Measurements from ENCODE around the gene PPM1H.

DNA sequence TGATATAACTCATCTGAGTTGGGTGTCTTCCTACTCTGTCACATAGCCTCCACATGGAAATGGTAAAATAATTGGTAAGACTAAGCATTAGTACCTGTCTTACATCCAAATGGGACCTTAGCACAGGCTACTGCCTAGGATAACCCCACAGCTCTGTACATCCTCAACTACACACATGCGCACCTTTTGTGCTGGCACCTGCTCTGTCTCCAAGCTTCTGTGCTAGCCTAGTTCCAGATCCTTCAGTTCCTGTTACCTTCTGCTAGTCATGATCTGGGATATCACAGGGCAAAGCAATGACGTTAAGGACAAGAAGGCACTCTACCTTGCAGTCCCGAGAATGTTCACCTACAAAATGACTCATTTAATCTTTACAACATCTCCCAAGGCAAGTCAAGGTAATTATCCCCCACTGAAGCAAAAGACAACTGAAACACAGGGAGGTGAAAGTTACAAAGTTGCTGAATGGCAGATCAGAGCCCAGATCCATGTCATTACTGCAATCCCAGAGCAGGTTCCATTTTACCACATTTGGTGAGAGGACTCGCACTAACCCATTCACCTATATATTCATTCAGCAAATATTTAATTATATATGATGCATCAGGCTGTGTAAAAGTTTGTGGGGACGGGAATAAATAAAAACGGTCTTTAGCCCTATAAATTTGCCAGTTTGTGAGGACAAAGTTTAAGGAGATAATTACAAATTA, 61.7 kb downstream of the PPM1H start:
- TF ChIP-seq, protein P1, sequence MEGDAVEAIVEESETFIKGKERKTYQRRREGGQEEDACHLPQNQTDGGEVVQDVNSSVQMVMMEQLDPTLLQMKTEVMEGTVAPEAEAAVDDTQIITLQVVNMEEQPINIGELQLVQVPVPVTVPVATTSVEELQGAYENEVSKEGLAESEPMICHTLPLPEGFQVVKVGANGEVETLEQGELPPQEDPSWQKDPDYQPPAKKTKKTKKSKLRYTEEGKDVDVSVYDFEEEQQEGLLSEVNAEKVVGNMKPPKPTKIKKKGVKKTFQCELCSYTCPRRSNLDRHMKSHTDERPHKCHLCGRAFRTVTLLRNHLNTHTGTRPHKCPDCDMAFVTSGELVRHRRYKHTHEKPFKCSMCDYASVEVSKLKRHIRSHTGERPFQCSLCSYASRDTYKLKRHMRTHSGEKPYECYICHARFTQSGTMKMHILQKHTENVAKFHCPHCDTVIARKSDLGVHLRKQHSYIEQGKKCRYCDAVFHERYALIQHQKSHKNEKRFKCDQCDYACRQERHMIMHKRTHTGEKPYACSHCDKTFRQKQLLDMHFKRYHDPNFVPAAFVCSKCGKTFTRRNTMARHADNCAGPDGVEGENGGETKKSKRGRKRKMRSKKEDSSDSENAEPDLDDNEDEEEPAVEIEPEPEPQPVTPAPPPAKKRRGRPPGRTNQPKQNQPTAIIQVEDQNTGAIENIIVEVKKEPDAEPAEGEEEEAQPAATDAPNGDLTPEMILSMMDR (IDR thresholded peaks at IDR 0.05) = no peak
- no peak for TF ChIP-seq POLR2A (IDR thresholded peaks at IDR 0.05)

All from lower leg skin (tissue), 3 donors.